ENCODE data around the gene MRAS. TPM values are rescaled to one million over a fixed set of nuclear protein-coding genes. Genes with fewer than 3 reads are reported as not detected.

The MRAS gene
- total RNA-seq, 1 experiment from 2014 or later, result 2.4 TPM

- Histone ChIP-seq H3K27me3 (ENCODE audit: insufficient read depth, low read depth) (no peaks in the 10 kb centered on the region), H2AFZ (no peak overlapping the region), H3K9me3 (ENCODE audit: insufficient read depth, low read depth) (no peaks in the 10 kb centered on the region), H3F3A (ENCODE audit: insufficient read depth, low read depth) (no peaks in the 10 kb centered on the region), H3K79me2 (ENCODE audit: low read depth) (no peaks in the 10 kb centered on the region), H3K27ac (no peak overlapping the region), H3K9me2 (ENCODE audit: insufficient read depth) (no peaks in the 10 kb centered on the region), H3K4me1 (replicated peaks; ENCODE audit: insufficient read depth) (no peaks in the 10 kb centered on the region), H4K20me1 (ENCODE audit: insufficient read depth) (no peaks in the 10 kb centered on the region), H3K4me3 (no peak overlapping the region), H3K36me3 (ENCODE audit: low read depth) (no peaks in the 10 kb centered on the region), H3K4me2 (no peak overlapping the region)
- no TSS peak for BruUV-seq (replicated peaks)
- ChIA-PET CTCF (no interaction called here), POLR2A (ENCODE audit: unreplicated experiment) (no interaction called here)
- no peak for TF ChIP-seq EZH2 (IDR thresholded peaks at IDR 0.05; ENCODE audit: low read depth)
- TF ChIP-seq, protein P1, sequence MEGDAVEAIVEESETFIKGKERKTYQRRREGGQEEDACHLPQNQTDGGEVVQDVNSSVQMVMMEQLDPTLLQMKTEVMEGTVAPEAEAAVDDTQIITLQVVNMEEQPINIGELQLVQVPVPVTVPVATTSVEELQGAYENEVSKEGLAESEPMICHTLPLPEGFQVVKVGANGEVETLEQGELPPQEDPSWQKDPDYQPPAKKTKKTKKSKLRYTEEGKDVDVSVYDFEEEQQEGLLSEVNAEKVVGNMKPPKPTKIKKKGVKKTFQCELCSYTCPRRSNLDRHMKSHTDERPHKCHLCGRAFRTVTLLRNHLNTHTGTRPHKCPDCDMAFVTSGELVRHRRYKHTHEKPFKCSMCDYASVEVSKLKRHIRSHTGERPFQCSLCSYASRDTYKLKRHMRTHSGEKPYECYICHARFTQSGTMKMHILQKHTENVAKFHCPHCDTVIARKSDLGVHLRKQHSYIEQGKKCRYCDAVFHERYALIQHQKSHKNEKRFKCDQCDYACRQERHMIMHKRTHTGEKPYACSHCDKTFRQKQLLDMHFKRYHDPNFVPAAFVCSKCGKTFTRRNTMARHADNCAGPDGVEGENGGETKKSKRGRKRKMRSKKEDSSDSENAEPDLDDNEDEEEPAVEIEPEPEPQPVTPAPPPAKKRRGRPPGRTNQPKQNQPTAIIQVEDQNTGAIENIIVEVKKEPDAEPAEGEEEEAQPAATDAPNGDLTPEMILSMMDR (conservative IDR thresholded peaks at IDR 0.05), result no peak
- no peak for DNase-seq
- intact Hi-C loops (cut with micrococcal nuclease; ENCODE audit: unreplicated experiment), result no loop called here
These were observed 19.0 kb downstream of the MRAS start for GRCh38 chr3:138367326-138367850.

DNA sequence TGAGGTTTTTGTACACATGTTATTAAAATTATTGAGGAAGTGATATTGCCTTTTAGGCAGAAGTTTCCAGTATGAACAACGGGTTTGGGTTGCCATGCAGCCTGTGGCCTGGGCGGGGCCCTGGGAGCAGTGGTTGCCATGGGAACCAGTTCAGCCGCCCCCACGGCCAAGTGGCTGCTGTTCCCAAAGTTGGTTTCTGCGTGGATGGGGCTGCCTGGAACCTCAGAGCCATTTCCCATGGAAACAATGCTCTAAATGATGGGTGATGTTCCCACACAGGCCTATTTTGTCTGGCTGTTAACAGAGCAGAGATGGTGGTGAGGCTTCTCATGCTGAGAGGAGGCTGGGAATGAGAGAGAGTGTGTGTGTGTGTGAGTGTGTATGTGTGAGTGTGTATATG, 19.5 kb downstream of the MRAS start:
- Histone ChIP-seq H2AFZ (no peak overlapping the region), H4K20me1 (ENCODE audit: insufficient read depth) (no peaks in the 10 kb centered on the region), H3K36me3 (ENCODE audit: low read depth) (no peaks in the 10 kb centered on the region), H3K9me2 (ENCODE audit: insufficient read depth) (no peaks in the 10 kb centered on the region), H3K79me2 (ENCODE audit: low read depth) (no peaks in the 10 kb centered on the region), H3F3A (ENCODE audit: insufficient read depth, low read depth) (no peaks in the 10 kb centered on the region), H3K4me3 (no peak overlapping the region), H3K27ac (no peak overlapping the region), H3K4me2 (no peak overlapping the region), H3K9me3 (ENCODE audit: insufficient read depth, low read depth) (no peaks in the 10 kb centered on the region), H3K27me3 (ENCODE audit: insufficient read depth, low read depth) (no peaks in the 10 kb centered on the region), H3K4me1 (replicated peaks; ENCODE audit: insufficient read depth) (no peaks in the 10 kb centered on the region)
- BruUV-seq (replicated peaks), result no TSS peak
- intact Hi-C loops (cut with micrococcal nuclease; ENCODE audit: unreplicated experiment), result no loop called here
- CTCF ChIA-PET, result no interaction called here
- no peak for TF ChIP-seq EZH2 (IDR thresholded peaks at IDR 0.05; ENCODE audit: low read depth)
- TF ChIP-seq, protein P1 (conservative IDR thresholded peaks at IDR 0.05), result no peak
- no peak for DNase-seq
- POLR2A ChIA-PET (ENCODE audit: unreplicated experiment), result no interaction called here

DNA sequence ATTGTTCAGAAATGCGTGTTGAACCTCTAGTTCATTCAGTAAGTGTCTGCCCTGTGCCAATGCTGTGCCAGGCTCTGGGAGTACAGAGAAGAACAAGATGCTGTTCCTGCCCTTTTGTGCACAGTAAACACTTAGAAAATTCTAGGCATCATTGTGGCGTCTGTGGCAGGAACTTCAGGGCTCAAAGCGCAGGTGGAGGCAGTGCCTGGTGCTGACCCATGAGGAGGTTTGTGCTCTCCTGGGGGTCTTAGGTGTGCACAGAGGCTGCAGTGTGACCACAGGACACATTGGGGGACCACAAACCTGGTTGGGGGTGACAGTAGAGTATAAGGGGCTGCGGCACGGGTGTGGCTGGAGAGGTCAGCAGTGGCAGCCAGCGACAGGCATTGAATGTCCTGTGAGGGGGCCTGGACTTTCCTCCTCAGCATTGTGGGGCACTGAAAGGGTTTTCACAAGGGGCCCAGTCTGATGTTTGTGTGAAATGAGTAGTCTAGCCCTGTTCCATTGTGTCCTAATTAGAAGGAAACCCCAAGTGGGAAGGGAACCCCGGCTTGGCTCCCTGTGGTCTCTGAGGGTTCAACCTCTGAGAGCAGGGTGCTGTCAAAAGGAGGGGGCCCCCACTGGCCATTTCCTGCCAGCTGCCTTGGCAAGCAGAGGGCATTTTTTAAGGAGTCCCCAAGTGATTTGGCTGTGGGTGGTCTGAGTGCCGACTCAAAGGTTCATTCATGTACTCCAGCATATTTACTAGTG, 20.9 kb downstream of the MRAS start:
- Histone ChIP-seq H3K27ac (no peak overlapping the region), H3K27me3 (ENCODE audit: insufficient read depth, low read depth) (no peaks in the 10 kb centered on the region), H3K9me2 (ENCODE audit: insufficient read depth) (no peaks in the 10 kb centered on the region), H3K4me3 (no peak overlapping the region), H3K9me3 (ENCODE audit: insufficient read depth, low read depth) (no peaks in the 10 kb centered on the region), H4K20me1 (ENCODE audit: insufficient read depth) (no peaks in the 10 kb centered on the region), H3K4me1 (replicated peaks; ENCODE audit: insufficient read depth) (no peaks in the 10 kb centered on the region), H3K79me2 (ENCODE audit: low read depth) (no peaks in the 10 kb centered on the region), H2AFZ (no peak overlapping the region), H3F3A (ENCODE audit: insufficient read depth, low read depth) (no peaks in the 10 kb centered on the region), H3K36me3 (ENCODE audit: low read depth) (no peaks in the 10 kb centered on the region), H3K4me2 (no peak overlapping the region)
- TF ChIP-seq, protein P1 (conservative IDR thresholded peaks at IDR 0.05), result no peak
- no peak for TF ChIP-seq EZH2 (IDR thresholded peaks at IDR 0.05; ENCODE audit: low read depth)
- DNase-seq, result no peak
- ChIA-PET POLR2A (ENCODE audit: unreplicated experiment) (no interaction called here), CTCF (no interaction called here)
- no TSS peak for BruUV-seq (replicated peaks)
- intact Hi-C loops (cut with micrococcal nuclease; ENCODE audit: unreplicated experiment), result no loop called here
